GM19324 (cell line): ENCODE results near the gene HABP4.
A peak's percentile ranks its signal among the peaks of the same experiment; 100 is the strongest.

ENCODE experiments used
- ATAC-seq: cut with Tn5 transposase; IDR thresholded peaks from one replicate; pipeline ENCODE4 v1.9.1; 2021; ENCODE audit warnings: mild to moderate bottlenecking, moderate library complexity; ENCODE audit not compliant: unreplicated experiment, low FRiP score

Gene HABP4, protein sequence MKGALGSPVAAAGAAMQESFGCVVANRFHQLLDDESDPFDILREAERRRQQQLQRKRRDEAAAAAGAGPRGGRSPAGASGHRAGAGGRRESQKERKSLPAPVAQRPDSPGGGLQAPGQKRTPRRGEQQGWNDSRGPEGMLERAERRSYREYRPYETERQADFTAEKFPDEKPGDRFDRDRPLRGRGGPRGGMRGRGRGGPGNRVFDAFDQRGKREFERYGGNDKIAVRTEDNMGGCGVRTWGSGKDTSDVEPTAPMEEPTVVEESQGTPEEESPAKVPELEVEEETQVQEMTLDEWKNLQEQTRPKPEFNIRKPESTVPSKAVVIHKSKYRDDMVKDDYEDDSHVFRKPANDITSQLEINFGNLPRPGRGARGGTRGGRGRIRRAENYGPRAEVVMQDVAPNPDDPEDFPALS

DNA sequence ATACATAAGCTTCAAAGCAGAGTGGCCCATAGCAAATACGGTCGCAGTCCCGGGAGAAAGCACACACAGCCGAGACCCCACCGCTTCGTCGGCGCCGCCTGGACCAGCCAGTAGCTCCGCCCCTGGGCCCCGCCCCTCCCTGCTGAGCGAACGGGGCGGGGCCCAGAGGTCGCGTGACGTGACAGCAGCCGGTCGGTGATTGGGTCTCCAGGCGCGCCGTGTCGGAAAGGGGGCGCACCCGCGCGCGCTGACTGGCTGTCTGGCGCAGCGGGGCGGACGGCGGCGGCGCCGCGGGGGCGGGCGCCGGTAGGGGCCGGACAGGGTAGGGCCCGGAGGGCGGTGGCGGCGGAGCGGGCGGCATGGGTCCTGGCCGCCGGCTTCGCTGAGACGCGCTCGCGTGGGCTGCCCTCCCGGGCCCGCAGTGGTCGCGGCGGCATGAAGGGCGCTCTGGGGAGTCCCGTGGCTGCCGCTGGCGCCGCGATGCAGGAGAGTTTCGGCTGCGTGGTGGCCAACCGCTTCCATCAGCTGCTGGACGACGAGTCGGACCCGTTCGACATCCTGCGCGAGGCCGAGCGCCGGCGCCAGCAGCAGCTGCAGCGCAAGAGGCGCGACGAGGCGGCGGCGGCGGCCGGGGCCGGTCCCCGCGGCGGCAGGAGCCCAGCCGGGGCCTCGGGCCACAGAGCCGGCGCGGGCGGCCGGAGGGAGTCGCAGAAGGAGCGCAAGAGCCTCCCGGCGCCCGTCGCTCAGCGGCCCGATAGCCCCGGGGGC, at the start of gene HABP4:
TSS of gene HABP4 (plus strand) at position 325 of the 768 bp plus-strand sequence. CDS start at position 436, 111 bp downstream.
- peak; percentile 98 for ATAC-seq

DNA sequence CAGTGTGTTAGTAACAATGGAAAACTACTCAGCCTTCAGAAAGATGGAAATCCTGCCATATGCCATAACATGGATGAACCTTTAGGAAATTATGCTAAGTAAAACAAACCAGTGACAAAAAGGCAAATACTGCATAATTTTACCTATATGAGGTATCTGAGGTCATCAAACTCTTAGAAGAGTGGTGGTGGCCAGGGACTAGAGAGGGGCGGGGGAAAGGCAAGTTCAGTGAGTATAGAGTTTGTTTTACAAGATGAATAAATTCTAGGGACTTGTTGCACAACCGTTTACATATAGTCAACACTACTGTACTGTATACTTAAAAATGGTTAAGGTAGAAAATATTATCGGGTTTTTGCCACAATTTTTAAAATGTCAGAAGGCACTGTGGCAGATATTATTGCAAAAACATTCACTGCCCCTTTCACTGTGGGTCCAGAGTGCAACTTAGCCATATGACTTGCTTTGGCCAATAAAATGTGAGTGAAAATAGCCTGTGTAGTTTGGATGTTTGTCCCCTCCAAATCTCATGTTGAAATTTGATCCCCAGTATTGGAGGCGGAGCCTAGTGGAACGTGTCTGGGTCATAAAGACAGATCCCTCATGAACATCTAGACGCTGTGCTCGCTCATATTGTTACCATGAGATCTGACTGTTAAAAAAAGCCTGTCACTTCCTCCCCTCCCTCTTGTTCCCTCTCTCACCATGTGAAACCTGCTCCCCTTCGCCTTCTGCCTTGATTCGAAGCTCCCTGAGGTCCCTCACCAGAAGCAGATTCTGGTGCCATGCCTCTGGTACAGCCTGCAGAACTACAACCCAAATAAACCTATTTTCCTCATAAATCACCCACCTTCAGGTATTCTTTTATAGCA, 41.3 kb upstream of the HABP4 start:
- no peak for ATAC-seq

DNA sequence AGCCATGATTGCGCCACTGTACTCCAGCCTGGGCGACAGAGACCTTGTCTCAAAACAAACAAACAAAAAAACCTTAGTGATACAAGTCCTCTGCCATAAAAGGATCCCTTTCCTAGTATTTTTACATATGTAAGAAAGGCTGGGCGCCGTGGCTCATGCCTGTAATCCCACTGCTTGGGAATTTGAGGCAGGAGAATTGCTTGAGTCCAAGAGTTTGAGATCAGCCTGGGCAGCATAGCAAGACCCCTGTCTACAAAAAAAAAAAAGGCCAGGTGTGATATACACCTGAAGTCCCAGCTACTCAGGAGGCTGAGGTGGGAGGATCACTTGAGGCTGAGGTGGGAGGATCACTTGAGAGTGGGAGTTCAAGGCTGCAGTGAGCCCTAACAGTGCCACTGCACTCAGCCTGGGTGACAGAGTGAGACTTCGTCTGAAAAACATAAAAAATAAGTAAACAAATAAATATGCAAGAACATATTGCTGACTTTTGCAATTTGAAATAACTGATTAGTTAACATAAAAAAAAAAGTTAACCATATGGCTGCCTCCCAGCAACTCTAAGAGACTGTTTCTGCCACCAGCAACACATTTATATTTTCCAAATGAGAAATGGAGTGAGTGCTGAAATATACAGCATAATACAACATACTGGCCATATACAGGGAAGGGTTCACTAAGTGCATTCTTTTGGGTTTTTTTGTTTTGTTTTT, 38.7 kb upstream of the HABP4 start:
- no peak for ATAC-seq

DNA sequence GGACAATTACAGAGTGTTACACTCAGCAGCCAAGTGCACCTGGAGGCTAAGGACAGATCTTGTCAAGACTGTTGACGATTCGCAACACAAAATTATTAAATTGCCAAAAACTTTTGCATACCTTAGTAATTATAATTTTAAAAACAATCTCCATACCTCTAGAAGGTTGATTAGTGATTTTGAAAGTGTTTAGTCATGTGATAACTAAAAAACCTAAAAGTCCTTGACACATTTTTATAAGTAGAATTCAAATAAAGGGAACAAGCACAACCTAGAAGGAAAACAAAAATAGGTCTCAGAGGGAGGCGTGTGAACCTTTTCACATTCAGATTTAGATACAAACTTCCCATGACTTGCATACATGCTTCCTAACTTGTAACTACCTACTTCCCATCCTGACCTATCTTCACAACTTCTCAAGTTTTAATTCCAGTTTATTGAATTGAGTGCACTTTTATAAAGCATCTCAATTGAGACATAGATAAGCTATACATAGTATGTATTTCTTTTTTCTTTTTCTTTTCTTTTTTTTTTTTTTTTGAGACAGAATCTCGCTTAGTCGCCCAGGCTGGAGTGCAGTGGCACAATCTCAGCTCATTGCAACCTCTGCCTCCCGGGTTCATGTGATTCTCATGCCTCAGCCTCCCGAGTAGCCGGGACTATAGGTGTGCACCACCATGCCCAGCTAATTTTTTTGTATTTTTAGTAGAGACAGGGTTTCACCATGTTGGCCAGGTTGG, 37.6 kb upstream of the HABP4 start:
- no peak for ATAC-seq

DNA sequence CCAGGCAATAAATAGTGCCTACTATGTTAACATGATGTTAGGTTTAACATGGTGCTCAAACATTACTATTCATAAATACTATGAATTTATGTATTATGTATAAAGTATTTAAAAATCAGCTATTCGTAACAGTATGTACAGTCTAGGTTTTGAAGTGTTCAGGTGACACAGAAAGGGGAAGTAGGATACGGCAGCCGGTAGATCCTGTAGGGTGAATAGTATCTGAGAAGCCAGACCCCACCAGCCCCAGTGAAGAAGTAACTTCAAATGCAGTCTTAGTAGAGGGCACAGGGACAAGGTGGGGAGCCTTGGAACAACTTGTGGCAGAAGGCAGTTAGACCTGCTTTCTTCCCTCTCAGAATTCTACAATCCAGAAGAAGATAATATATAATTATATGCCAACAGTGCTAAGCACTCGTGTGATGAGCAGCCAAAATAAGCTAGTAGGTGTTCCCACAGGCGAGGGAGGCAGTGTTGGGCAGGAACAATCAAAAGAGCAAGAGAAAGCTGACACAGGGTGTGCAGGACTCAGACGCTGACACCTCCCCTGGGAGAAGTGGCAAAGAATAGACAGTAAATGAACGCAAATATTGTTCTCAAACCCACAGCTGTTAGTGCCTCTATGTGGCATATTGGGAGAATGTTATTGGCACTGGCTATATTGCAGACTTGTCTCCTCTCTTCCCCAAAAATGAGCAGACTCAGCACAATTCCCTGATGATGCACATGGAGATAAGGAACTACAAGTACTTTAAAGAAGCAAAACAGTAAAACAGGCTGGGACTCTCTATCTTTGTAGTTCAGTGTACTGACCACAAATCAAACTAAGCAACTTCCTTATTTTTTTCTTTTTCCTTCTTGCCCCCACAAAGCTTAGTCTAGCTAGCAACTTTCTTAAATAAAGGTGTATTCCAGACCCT, 36.4 kb upstream of the HABP4 start:
- peak; percentile 16 for ATAC-seq

DNA sequence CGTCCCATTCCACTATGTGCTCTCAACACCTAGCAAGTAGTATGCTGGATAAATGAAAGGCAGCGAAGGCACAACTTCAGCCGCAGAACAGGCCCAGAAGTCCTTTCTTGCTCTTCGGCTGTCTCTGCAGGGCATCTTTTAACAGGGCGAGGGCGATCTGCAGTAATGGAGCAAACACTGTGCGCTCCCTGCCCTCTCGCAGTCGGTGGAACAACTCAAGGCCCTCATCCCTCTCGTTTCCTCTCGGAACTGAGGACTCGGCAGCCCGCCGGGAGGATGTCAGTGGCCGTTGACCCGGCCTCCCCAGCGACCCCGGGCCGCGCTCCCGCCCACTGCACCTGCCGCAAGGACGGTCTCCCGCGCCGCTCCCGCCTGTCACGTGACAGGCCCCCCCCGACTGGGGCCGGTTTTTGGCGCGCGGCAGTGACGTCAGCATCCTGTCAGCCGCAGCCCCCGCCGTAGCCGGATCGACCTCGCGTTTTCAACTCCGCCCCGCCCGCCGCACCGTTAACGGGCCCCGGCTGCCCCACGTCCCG, 32.9 kb upstream of the HABP4 start:
- peak; percentile 33 for ATAC-seq

DNA sequence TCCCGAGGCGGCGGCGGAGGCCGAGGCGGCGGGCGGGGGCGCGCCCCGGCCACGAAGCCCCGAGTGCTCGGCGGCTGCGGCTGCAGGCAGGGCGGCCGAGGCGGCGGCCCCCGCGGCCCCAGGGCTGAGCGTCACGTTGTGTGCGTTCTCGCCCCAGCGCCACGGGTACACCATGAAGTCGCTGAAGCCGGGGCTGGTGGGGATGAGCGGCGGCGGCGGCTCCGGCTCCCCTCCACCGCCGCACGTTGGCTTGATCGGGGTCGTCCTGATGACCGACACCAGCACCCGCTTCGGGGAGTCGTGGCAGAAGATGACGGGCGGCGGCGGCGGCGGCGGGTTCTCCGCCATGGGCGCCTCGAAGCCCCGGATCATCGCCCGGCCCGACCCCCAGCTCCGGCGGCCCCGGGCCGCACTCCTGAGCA, 32.3 kb upstream of the HABP4 start:
- ATAC-seq = peak; percentile 0

DNA sequence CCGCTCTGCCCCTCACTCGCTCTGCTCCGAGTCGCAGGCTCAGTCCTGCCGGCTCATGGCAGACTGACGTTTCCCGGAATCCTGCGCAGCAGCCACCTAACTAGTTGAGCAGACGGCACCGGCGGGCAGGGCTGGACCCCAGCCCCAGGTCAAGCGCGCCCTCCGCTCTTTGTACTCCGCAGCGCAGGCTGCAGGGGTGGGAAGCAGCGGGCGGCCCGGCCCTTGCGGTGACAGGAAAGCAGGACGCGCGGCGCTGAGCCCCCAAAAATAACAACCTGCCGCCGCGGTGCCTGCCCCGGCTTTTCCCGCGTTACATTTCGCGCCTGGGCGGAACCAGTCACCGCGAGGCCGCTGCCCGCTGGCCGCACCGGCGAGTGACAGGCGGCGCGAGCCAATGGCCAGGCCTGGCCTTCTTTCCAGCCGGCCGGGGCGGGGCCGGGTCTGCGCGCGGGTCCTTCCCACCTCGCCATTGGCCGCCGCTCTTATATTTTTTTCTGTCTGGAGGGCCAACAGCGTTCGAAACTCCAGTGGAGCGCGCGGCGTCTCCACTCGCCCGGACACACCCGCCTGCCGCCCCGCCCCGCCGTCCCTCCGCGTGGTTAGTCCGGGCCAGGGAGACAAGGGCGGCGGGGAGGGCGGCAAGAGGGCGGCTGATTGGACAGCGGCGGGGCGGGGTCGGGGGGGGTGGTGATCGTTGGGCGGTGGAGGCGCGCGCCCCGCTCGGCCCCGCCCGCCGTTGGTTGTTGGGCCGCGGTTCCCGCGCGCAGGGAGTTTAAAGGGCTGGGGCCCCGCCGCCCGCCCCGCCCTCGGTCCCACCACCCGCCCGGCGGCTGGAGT, 31.7 kb upstream of the HABP4 start, which contains the start of gene ZNF367:
TSS of gene ZNF367 (minus strand) at position 288 of the 837 bp plus-strand sequence. CDS start 338 bp downstream, outside the sequence.
- ATAC-seq = peak; percentile 72

DNA sequence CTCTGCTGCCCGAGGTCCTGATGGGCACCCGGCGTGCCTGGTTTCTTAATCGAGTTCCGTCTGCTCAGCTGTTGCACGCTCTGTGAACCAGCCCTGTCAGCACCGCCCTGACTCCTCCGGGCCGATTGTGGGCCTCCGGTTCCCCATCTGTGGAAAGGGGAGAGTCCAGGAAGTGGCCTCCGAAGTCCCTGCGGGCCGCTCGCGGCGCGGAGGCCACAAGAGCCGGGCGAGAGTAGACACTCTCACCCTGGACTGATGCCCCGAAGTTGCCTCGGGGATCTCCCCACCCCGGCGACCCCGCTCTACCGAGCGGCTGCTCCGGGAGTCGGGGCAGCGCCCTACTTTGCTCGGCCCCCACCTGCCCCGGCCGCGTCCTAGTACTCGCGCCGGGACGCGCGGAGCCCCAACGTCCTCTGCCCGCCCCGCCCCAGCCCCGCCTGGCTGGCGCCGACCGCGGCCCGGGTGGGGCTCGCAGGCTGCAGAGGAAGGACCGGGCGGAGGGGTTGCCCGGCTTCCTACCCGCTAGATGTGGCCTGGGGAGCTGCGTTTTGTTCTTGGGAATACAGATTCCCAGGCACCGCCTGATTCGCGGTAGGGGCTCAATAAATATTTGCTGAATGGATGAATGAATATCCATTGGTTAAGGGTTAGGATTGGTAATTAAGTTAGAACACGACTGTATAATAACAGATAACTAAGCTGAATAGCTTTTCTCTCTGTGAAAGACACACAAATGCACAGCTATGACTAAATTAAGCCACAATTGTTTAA, 30.9 kb upstream of the HABP4 start:
- peak; percentile 38 for ATAC-seq

DNA sequence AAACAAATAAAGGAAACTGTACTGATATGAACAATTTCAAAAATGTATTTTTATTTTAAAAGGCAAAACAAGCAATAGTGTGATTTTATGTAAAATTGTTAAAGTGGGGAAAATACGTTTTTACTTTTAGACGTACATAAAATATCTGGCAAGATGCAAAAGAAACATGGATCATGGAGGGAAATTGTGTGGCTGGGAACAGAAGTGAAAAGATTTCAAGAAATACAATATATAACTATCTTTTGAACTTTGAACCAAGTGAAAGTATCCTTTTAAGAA, 30.3 kb upstream of the HABP4 start:
- no peak for ATAC-seq

DNA sequence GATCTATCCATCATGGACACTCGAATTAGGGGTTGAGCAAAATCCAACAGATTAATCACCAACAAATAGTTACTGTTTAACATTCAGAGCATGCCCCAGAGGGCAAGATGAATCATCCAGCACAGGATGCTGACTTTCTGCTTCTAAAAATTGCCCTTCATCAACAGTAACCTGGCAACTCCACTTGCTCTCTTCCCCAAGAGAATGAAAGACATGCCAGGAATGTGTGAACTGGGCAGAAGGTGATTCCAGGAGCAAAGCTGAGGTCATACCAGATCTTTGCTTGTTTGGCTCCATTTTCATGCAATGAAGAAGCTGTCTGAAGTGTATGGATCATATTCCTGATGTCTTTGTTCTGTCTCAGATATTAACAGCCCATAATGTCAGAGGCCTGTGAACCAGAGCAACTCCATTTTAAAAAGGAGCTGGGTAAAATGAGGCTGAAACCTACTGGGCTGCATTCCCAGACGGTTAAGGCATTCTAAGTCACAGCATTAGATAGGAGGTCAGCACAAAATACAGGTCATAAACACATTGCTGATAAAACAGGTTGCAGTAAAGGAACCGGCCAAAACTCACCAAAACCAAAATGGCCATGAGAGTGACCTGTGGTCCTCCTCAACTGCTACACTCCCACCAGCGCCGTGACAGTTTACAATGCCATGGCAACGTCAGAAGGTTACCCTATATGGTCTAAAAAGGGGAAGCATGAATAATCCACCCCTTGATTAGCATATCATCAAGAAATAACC, 29.3 kb upstream of the HABP4 start:
- no peak for ATAC-seq

DNA sequence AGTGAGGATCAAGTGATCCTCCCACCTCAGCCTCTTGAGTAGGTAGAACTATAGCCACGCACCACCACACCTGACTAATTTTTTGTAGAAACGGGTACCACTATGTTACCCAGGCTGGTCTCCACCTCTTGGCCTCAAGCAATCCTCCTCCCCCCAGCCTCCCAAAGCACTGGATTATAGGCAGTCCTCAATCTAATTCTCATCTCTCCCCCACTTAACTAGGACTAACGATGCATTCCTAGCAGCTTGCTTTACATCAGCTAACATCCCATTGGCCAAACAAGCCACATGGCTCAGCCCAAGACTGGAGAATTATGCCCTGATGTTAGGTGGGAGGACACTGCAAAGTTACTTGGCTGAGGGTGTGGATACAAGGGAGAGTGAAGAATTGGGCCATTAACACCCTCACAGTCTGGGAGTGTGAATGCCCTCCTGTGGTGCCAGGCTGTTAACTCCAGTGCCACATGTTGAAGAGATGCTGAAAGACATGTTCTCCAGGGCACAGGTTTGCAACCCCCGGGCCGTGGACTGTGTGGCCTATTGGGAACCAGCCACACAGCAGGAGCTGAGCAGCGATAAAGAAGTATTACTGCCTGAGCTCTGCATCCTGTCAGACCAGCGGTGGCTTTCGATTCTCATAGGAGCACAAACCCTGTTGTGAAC, 26.5 kb upstream of the HABP4 start:
- no peak for ATAC-seq

DNA sequence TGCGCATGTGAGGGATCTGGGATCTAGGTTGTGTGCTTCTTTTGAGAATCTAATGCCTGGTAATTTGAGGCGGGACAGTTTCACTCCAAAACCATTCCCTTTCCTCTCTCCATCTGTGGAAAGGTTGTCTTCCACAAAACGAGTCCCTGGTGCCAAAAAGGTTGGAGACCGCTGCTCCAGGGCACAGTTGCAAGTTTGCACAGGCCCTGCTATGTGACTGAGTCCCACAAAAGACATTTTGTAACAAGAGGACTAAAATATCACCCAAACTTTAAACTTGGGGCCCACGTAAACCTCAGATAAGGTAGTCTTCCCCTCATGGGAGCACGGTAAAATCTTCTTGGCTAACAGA, 26.0 kb upstream of the HABP4 start:
- no peak for ATAC-seq

DNA sequence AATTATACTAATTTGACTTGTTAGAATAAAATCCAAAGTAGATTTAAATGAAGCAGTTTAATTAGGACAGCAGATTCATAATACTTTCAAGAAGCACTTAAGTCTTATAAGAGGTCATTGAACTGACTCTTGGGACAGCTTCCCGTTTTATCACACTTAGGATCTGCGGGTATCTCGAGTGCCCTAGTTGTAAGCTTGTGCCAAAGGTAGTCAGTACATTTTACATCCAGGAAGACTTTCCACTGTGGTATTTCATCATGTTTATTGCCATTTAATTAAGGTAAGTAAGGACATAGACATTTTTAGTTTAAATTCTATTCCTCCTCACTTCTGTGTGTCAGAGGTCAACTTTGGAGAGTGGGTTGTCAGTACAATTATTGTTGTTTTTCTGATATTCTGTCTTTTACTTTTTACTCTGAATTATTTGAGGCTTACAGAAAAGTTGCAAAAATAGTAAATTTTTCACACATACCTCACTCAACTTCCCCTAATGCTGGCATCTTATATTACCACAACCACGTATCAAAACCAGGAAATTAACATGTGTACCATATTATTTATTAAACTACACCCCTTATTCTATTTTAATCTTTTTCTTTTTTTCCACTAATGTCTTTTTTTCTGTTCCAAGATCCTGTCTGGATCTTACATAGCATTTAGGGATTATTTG, 24.3 kb upstream of the HABP4 start:
- no peak for ATAC-seq

DNA sequence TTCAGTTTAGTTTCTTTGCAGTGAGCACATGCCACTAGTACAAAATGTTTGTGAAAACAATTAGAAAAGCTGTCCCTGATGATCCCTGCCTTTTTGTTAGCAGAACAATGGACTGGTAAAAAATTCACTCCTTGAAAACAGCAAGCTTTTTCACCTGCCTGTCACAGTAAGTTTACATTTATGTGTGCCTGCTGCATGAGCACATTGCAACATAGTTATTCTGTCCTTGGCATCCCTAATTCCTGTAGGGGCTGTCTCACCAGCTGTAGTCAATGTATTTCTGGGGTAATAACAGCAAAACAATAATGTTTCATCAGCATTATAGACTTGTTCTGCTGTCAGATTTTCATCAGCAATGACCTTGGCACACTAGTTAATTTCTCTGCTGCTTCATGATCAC, 20.2 kb upstream of the HABP4 start:
- no peak for ATAC-seq
